ELF-1 (cell line): Measurements from ENCODE around the gene VSIG2.

Source experiments
- DNase-seq: peaks from one replicate; pipeline ENCODE4 v3.0.0-alpha.2; 2016; ENCODE audit warnings: low read depth, low spot score

The VSIG2 gene

DNA sequence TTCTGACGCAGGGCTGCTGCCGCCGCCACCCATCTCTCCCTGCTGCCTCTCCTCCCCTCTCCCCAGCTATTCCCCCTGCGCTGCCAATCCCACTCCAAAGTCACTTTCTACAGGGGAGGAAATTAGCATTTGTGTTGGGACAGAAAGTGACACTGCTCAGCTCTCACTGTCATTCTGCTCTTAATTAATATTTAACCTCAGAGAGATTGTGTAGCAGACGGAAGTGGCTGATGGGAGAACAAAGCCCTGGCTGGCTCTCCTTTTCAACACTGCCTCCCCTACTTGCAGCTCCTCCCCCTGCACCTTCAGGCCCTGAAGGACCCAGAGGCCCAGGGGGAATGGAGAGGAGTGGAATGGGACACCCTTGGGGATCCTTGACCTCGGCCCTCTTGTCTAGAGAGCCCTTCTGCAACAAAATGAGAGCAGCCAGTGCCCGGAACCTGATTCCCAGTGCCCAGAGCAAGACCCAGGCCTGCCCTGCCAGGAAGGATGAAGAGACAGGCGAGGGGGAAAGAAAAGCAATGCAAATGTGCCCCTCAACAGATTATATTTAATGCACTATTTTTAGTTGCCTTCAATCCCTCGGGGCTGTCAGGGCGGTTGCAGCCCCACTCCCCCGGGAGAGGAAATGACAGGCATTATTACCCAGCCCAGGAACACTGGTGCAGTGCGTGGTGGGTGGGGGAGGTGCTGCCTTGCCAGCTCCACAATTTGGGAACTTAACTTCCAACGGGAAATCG lies 26.9 kb downstream of the VSIG2 start:
- no peak for DNase-seq

DNA sequence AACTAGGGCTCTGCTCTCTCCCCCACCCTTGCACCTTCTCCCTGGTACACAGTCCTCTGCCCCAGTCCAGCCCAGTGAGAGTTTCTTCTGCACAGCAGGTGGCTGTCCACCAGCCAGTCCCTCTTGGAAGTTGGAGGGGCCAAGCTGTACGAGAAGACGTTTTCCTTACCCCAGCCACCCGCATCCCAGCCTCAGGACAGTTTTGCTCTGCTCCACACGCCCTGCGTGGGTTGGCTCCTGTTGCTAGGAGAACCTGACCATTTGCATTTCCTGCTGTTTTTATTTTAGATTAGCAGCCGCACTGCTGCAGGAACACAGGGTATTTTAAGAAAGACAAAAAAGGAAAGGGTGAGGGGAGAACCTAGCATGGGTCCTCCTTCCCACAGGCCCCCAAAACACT lies 29.9 kb downstream of the VSIG2 start:
- no peak for DNase-seq

DNA sequence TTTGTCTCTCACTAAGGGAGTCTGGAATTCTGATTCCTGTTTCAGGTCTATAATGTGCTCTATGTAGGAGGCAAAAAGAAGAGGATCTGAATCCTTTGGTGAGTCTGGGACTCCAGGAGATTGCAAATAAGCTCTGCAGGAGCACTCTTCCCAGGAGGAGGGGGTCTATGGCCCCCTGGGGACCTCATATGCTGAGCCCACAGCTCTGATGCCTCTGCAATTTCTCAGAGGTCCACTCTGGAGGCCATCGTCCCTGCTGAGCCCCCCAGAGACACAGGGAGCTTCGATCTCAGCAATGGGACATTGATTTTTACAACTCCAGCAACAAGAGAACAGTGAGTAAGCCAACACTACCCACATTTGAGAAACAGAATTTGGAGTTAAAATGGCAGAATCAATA lies 32.5 kb downstream of the VSIG2 start:
- no peak for DNase-seq

GRCh38 chr11:124718801-124719200 lies 33.3 kb downstream of the VSIG2 start:
- DNase-seq: no peak

- DNase-seq: peak; percentile 75
Measured at GRCh38 chr11:124717786-124718651, 34.0 kb downstream of the VSIG2 start.

DNA sequence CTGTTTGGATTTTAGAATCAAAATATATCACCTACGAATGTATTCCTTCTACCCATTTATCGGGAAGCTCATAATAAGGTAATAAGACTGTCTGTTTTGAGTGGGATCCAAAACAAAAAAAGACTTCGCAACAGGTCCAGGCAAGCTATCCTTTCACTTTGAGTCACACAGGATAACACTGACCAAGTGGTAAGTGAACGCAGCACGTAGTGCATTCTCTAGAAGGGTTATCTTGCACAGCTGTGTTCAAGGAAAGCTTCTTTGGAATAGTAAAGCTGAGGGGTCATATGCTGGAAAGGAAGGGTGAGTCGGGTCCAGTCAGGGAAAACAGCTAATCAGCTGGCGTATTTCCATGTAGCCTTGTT lies 34.7 kb downstream of the VSIG2 start:
- DNase-seq: no peak

DNA sequence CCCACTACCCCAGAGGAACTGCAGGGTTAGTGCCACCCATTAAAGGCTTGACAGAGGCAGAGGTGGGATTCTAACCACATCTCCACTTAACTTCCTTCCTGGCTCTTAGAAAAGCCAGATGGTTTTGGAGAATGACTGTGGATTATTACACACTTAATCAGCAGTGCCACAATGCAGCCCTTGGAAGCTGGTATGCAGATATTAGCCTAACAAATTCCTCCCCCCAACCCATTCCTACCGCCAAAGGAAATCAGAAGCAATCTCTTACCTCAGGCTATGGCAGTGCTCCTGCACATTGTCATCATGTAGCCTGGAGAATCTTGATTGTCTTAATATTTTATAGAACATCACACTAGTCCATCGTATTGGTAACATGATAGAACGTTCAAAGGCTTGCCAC lies 35.5 kb downstream of the VSIG2 start:
- DNase-seq: no peak

DNA sequence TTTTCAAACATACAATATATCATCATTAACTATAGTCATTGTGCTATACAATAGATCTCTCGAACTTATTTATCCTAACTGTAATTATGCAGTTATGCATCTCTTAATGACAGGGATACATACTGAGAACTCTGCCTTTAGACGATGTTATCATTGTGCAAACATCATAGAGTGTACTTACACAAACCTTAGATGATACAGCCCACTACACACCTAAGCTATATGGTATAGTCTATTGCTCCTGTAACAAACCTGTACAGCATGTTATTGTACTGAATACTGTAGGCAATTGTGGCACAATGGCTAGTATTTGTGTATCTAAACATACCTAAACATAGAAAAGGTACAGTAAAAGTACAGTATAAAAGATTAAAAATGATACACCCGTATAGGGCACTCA lies 39.7 kb downstream of the VSIG2 start:
- no peak for DNase-seq

- DNase-seq: no peak
Measured at GRCh38 chr11:124707829-124708228, 44.2 kb downstream of the VSIG2 start.

GRCh38 chr11:124700028-124700427 lies 52.0 kb downstream of the VSIG2 start:
- DNase-seq: no peak

DNA sequence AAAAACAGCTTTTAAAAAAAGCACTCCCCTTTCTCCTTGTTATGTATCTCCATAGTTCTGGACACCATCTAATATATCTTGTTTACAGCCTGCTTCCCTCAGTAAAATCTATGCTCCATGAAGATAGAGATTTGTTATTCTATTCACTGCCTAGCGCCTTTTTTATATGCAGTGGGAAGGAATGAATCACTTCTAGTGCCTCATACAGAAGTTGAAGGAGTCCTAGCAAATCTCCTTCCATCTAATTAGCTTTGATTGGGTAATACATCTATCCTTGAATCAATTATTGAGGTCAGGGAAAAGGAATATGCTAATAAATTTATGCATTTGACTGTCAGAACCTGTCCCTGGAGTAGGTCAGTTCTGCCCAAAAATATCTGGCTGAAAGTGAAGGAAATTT lies 52.5 kb downstream of the VSIG2 start:
- DNase-seq: no peak
